Ovary (tissue), 9 donors: Measurements from ENCODE around the gene RETREG3. TPM values are rescaled to one million over a fixed set of nuclear protein-coding genes. Genes with fewer than 3 reads are reported as not detected.
"Not testable (repeated sequence)": the region's sequence is repeated elsewhere in the genome, so short reads cannot be mapped to it uniquely, and the experiment has no call there.

ENCODE experiments used
- DNase-seq, 5 donors: peaks; one replicate each; pipeline ENCODE4 v3.0.0-alpha.2; 2019 to 2020
- H3K27ac ChIP-seq, 2 donors: fragments of 200-600 bp; one replicate each; pipeline versions ENCODE4 v1.5.1 to v1.8.0; 2019 to 2022
- H3K27me3 ChIP-seq: fragments of 200-600 bp; one replicate; pipeline ENCODE4 v1.8.0; 2022
- H3K36me3 ChIP-seq: fragments of 200-600 bp; sonication (generic); one replicate; pipeline ENCODE4 v1.5.1; 2019
- H3K4me1 ChIP-seq: one replicate; pipeline ENCODE4 v1.8.1; 2013; ENCODE audit warnings: mild to moderate bottlenecking, moderate library complexity; ENCODE audit not compliant: insufficient read depth
- H3K4me3 ChIP-seq: fragments of 200-600 bp; sonication (generic); one replicate; pipeline ENCODE4 v1.5.1; 2017
- H3K9me3 ChIP-seq, 2 donors: fragments of 200-600 bp in 1 of 2; sonication (generic) in 1 of 2; one replicate each; pipeline versions ENCODE4 v1.5.1 to v1.8.1; 2013 to 2019; ENCODE audit warnings: mild to moderate bottlenecking in 1 of 2, moderate library complexity in 1 of 2
- EP300 ChIP-seq: sonication (generic); formaldehyde crosslinking; IDR thresholded peaks from one replicate; pipeline ENCODE4 v1.6.1; 2017; ENCODE audit warnings: antibody characterized with exemption
- POLR2A ChIP-seq: fragments of 450-650 bp; IDR thresholded peaks from one replicate; pipeline ENCODE4 v1.6.1; 2017; ENCODE audit warnings: antibody characterized with exemption, mild to moderate bottlenecking, moderate library complexity
- WGBS, 3 donors: extraction: QIAGEN DNeasy Blood & Tissue Kit in 1 of 3; methylation state at CpG; one replicate each; pipeline versions ENCODE4 v1.1.5 to v1.1.7; 2013 to 2017; 5-methylcytosine and 5-hydroxymethylcytosine counted together
- intact Hi-C, 4 donors: fragments of 100-400 bp; cut with DNase I; formaldehyde crosslinking; loops; one replicate each; pipeline versions ENCODE4 v1.11.0 to v1.15.1; 2022 to 2023
- polyA plus RNA-seq, 2 donors: library from polyadenylated mRNA; stranded (reverse); fragments of 200-250 nt in 1 of 2; fragments of 350-450 nt in 1 of 2; fragmentation: Illumina TruSeq in 1 of 2; extraction: RNeasy Lipid Tissue Mini Kit (QIAGEN cat#74804) in 1 of 2; gene quantifications; one replicate each; pipeline ENCODE4 v1.2.3, GENCODE V29; 2013 to 2014
- total RNA-seq, 7 donors: library from RNA; depleted of rRNA in 2 of 7; stranded (reverse); fragments of >200 nt in 2 of 7; fragmentation: NEBNext Ultra II Directional in 3 of 7; extraction: Animal tissue kit (Norgen Biotek cat#: 25700) in 3 of 7; gene quantifications; one replicate each; pipeline versions ENCODE4 v1.1.0 to v1.2.4, GENCODE V29; 2016 to 2023
- TF ChIP-seq, protein P1 (sequence below), 3 donors: fragments of 450-650 bp in 2 of 3; fragments of 200-600 bp in 1 of 3; IDR thresholded peaks; one replicate each; pipeline versions ENCODE4 v1.5.1 to v1.8.0; 2016 to 2022; ENCODE audit warnings: antibody characterized with exemption in 3 of 3, mild to moderate bottlenecking in 1 of 3
- donor health status: DM: no; HTN: no; CAD: no; lungs with moderate emphysema.
- donor health status: DM: no; HTN: no; CAD: no.
- donor health status: Bipolar disorder and iron deficiency.
- donor health status: DM: yes; HTN: yes; CAD: no.
- donor health status: DM: no; HTN: no; CAD: no.
- donor health status: DM: yes; HTN: yes; CAD: no.

RETREG3 gene
- total and polyA plus RNA-seq, 9 donors, result 25.8 to 63.0 (median 46.4) TPM

DNA sequence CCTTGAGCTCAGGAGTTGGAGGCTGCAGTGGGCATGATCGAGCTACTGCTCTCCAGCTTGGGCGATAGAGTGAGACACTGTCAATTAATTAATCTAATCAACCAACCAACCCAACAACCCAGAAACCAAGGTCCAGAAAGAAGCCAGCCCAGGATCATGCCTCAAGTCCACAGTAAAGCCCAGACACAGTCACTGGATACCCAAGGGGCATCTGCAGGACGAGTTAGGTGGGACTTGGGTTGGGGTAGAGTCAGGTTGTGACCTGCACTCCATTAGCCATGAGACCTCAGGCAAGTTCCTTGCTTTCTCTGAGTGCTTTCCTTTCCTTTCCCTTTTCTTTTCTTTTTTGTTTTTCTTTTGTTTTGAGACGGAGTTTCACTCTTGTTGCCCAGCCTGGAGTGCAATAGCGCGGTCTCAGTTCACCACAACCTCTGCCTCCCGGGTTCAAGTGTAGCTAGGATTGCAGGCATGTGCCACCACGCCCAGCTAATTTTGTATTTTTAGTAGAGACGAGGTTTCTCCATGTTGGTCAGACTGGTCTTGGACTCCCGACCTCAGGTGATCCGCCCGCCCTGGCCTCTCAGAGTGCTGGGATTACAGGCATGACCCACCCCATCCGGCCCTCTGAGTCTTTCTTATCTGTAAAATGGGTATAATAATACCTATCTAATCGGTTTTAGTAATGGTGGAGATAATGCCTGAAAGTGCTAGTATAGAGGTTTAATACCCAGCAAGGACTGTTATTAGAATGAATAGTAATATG, 60.0 kb downstream of the RETREG3 start:
- H3K27ac ChIP-seq, result no peak overlapping the region
- H3K4me3 ChIP-seq, result no peak overlapping the region
- WGBS, 3 donors, result 81 to 85% (median 82%) methylated on average over 14 of the region's 14 CpGs
- no peaks in the 10 kb centered on the region for H3K9me3 ChIP-seq
- H3K27me3 ChIP-seq, result no peaks in the 10 kb centered on the region
- H3K4me1 ChIP-seq, result peaks cover 25% of the 10 kb centered on the region
- intact Hi-C loops, result no loop called here
- H3K36me3 ChIP-seq, result no peaks in the 10 kb centered on the region
- TF ChIP-seq EP300 (no peak), POLR2A (no peak)
- TF ChIP-seq, protein P1, sequence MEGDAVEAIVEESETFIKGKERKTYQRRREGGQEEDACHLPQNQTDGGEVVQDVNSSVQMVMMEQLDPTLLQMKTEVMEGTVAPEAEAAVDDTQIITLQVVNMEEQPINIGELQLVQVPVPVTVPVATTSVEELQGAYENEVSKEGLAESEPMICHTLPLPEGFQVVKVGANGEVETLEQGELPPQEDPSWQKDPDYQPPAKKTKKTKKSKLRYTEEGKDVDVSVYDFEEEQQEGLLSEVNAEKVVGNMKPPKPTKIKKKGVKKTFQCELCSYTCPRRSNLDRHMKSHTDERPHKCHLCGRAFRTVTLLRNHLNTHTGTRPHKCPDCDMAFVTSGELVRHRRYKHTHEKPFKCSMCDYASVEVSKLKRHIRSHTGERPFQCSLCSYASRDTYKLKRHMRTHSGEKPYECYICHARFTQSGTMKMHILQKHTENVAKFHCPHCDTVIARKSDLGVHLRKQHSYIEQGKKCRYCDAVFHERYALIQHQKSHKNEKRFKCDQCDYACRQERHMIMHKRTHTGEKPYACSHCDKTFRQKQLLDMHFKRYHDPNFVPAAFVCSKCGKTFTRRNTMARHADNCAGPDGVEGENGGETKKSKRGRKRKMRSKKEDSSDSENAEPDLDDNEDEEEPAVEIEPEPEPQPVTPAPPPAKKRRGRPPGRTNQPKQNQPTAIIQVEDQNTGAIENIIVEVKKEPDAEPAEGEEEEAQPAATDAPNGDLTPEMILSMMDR (IDR thresholded peaks at IDR 0.05), result no peak
- no peak for DNase-seq

DNA sequence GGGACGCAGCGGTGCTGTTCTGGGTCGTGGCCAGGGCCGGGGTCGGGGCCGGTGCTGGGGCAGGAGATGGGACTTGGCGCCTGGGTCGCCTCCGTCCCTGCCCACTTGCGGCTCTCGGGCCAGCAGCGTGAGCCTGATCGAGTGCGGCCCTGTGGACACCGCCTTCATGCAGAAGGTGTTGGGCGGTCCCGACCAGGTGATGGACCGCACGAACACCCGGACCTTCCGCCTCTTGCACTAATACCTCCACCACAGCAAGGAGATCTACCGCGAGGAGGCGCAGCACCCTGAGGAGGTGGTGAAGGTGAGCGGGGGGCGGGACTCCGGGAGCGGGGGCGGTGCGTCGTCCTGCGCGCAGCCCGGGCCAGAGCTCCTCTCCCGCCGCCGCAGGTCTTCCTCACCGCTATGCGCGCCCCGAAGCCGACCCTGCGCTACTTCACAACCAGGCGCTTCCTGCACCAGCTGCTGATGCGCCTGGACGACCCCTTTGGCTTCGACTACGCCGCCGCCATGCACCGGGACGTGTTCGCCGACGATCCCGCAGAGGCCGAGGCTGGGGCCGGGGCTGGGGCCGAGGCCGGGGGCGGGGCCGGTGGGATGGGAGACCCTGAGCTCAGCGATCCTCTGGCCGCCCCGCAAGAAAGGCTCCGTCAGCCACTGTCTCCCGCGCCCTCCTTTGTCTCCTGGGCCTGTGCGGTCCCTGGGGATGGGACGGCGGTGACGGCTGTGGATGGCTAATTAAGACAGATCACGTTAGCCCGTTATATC, 60.9 kb downstream of the RETREG3 start:
- Histone ChIP-seq H3K4me3 (peak overlapping the region; percentile 20), H3K36me3 (no peaks in the 10 kb centered on the region), H3K4me1 (peaks cover 18% of the 10 kb centered on the region), H3K27ac (no peak overlapping the region), H3K27me3 (no peaks in the 10 kb centered on the region), H3K9me3 (no peaks in the 10 kb centered on the region)
- 8 to 20% (median 13%) methylated on average over 65 to 74 of the region's 74 CpGs for WGBS, 3 donors
- TF ChIP-seq EP300, result no peak
- TF ChIP-seq, protein P1 (IDR thresholded peaks at IDR 0.05), result peak; percentile 6 to 36 (median 14)
- intact Hi-C loops, result no loop called here
- peak; percentile 67 to 83 (median 77) for DNase-seq

GRCh38 chr17:42547698-42548069, 61.5 kb downstream of the RETREG3 start:
- Histone ChIP-seq H3K27ac (no peak overlapping the region), H3K27me3 (no peaks in the 10 kb centered on the region), H3K9me3 (no peaks in the 10 kb centered on the region), H3K4me1 (peaks cover 16% of the 10 kb centered on the region), H3K4me3 (no peak overlapping the region), H3K36me3 (no peaks in the 10 kb centered on the region)
- 70 to 89% (median 78%) methylated on average over 14 of the region's 14 CpGs for WGBS, 3 donors
- no peak for DNase-seq
- intact Hi-C loops, result no loop called here
- TF ChIP-seq, protein P1 (IDR thresholded peaks at IDR 0.05), result no peak
- TF ChIP-seq EP300, result no peak
- TF ChIP-seq POLR2A, result no peak

GRCh38 chr17:42547001-42547461, 62.1 kb downstream of the RETREG3 start:
- TF ChIP-seq EP300 (no peak), POLR2A (no peak)
- TF ChIP-seq, protein P1 (IDR thresholded peaks at IDR 0.05), result no peak
- peak overlapping the region; percentile 38 to 52 for H3K27ac ChIP-seq
- WGBS, 3 donors, result 49 to 61% (median 59%) methylated on average over 23 of the region's 23 CpGs
- no peaks in the 10 kb centered on the region for H3K27me3 ChIP-seq
- H3K9me3 ChIP-seq, result no peaks in the 10 kb centered on the region
- intact Hi-C loops, result no loop called here
- H3K4me3 ChIP-seq, result no peak overlapping the region
- peaks cover 16% of the 10 kb centered on the region for H3K4me1 ChIP-seq
- H3K36me3 ChIP-seq, result no peaks in the 10 kb centered on the region
- DNase-seq, result peak in 3 of 5 donors; percentile 45 to 70 (median 57)

DNA sequence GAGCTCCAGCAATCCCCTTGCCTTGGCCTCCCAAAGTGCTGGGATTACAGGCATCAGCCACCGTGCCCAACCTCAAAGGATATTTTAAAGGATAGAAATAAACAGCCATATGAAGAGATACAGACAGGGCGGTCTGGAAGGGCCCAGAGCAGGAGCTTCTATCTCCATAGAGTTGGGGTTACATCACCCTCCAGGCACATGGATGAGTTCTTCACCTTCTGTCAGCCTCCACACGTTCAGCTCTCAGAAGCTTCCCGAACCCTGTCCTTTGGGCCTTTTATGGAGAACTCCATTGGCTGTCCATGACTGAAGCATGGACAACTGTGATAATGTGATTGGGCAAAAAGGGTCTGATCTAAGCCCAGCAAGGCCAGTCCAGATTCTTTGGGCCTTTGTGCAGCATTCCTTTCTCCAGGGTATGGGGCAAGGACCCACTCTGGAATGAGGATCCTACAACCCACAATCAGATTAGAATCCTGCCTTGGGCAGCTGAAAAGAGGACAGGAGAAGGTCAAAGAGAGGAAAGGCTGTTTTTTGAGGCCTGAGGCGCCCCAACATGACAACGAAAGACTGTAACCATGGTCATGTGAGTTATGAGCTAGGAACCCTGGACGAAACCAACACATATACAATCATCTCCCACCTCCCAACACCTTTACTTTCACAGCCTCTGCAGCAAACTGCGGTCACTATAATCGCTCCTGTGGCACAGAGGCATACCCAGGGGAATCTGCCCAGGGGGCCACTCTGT, 63.2 kb downstream of the RETREG3 start:
- intact Hi-C loops, H3K9me3 ChIP-seq, H3K27me3 ChIP-seq, DNase-seq, H3K4me3 ChIP-seq, H3K36me3 ChIP-seq: not testable (repeated sequence)
- 75 to 90% (median 82%) methylated on average over 9 of the region's 9 CpGs for WGBS, 3 donors
- H3K27ac ChIP-seq, result peak overlapping the region in 1 of 2 donors; percentile 52
- peaks cover 16% of the 10 kb centered on the region for H3K4me1 ChIP-seq
